Brain microvascular endothelial cell (primary cell): Measurements from ENCODE around the gene DCAF11.

Experiments used
- DNase-seq: peaks from one replicate; pipeline ENCODE4 v3.0.0-alpha.2; 2020
- H3K27ac ChIP-seq: fragments of 250-450 bp; sonication (Bioruptor Pico); 2 replicates; pipeline ENCODE4 v1.5.1; 2020; ENCODE audit warnings: mild to moderate bottlenecking, moderate library complexity
- H3K27me3 ChIP-seq: fragments of 250-450 bp; sonication (Bioruptor Pico); replicated peaks from 2 replicates; pipeline ENCODE4 v1.5.1; 2020; ENCODE audit warnings: mild to moderate bottlenecking
- H3K36me3 ChIP-seq: fragments of 250-450 bp; sonication (Bioruptor Pico); replicated peaks from 2 replicates; pipeline ENCODE4 v1.5.1; 2020; ENCODE audit warnings: mild to moderate bottlenecking
- H3K4me3 ChIP-seq: 2 replicates; pipeline ENCODE4 v1.5.1; 2011; ENCODE audit warnings: low read depth, mild to moderate bottlenecking, control low read depth, low read length, moderate library complexity
- CTCF ChIP-seq: IDR thresholded peaks from 2 replicates; pipeline ENCODE4 v1.5.1; 2011; ENCODE audit warnings: low read depth, mild to moderate bottlenecking, moderate library complexity, low read length, control low read depth, inconsistent platforms; ENCODE audit errors: missing control alignments
- in situ Hi-C: cut with HindIII; loops from 2 replicates; pipeline ENCODE4 v1.10.0; 2017; ENCODE audit warnings: low sequenced_read_pairs, low pct_ligation_motif_present

Gene DCAF11

GRCh38 chr14:24131549-24131966 lies 17.0 kb downstream of the DCAF11 start:
- no peak overlapping the region for H3K4me3 ChIP-seq
- H3K27me3 ChIP-seq, result no peaks in the 10 kb centered on the region
- no peaks in the 10 kb centered on the region for H3K36me3 ChIP-seq
- DNase-seq, result no peak
- no peak for TF ChIP-seq CTCF
- no peak overlapping the region for H3K27ac ChIP-seq
- in situ Hi-C loops, result no loop called here

- Histone ChIP-seq H3K4me3 (no peak overlapping the region), H3K36me3 (no peaks in the 10 kb centered on the region), H3K27me3 (no peaks in the 10 kb centered on the region), H3K27ac (no peak overlapping the region)
- no peak for DNase-seq
- in situ Hi-C loops, result no loop called here
- no peak for TF ChIP-seq CTCF
Observed at GRCh38 chr14:24132061-24132685, 17.6 kb downstream of the DCAF11 start.

GRCh38 chr14:24132976-24133375 lies 18.4 kb downstream of the DCAF11 start:
- Histone ChIP-seq H3K27ac (no peak overlapping the region), H3K4me3 (no peak overlapping the region), H3K27me3 (no peaks in the 10 kb centered on the region), H3K36me3 (peaks cover 5% of the 10 kb centered on the region)
- no peak for DNase-seq
- TF ChIP-seq CTCF, result no peak
- in situ Hi-C loops, result no loop called here

GRCh38 chr14:24133735-24134134 lies 19.2 kb downstream of the DCAF11 start:
- H3K27me3 ChIP-seq, result no peaks in the 10 kb centered on the region
- H3K27ac ChIP-seq, result no peak overlapping the region
- H3K36me3 ChIP-seq, result peaks cover 11% of the 10 kb centered on the region
- DNase-seq, result no peak
- no peak for TF ChIP-seq CTCF
- no peak overlapping the region for H3K4me3 ChIP-seq
- in situ Hi-C loops, result no loop called here

- Histone ChIP-seq H3K27ac (no peak overlapping the region), H3K27me3 (no peaks in the 10 kb centered on the region)
Observed at GRCh38 chr14:24135584-24135833, 20.9 kb downstream of the DCAF11 start.

More at GRCh38 chr14:24135584-24135833, 20.9 kb downstream of the DCAF11 start:
- TF ChIP-seq CTCF, result no peak
- H3K4me3 ChIP-seq, result peak overlapping the region; percentile 77
- no peak for DNase-seq
- in situ Hi-C loops, result no loop called here
- peaks cover 11% of the 10 kb centered on the region for H3K36me3 ChIP-seq
